HepG2 (cell line): ENCODE data around the gene PRCP. TPM values are rescaled to one million over a fixed set of nuclear protein-coding genes. Genes with fewer than 3 reads are reported as not detected.

Experiments used
- ATAC-seq: fragments of 200-7000 bp; cut with Tn5 transposase; 3 replicates; pipeline ENCODE4 v1.9.1; 2020; ENCODE audit warnings: mild to moderate bottlenecking, moderate library complexity
- BruUV-seq: library from RNA; stranded (reverse); fragments of 400-500 nt; replicated peaks from 2 replicates; lab custom pipeline; 2021; lab: Mats Ljungman, UMichigan
- CTCF ChIA-PET: fragments of 300-600 bp; formaldehyde crosslinking; extraction: SDS; loops from one replicate; lab custom pipeline; 2021; ENCODE audit warnings: low total read pairs, inconsistent platforms, low intra/inter-chr PET ratio; lab: Yijun Ruan, JAX
- POLR2A ChIA-PET: fragments of 350-600 bp; sonication (Branson Sonifier 250); formaldehyde crosslinking; loops from one replicate; lab custom pipeline; 2020; ENCODE audit warnings: antibody characterized with exemption, inconsistent platforms; lab: Yijun Ruan, JAX
- DNase-seq: peaks from one replicate; pipeline ENCODE4 v3.0.0-alpha.2; 2015; ENCODE audit warnings: low spot score
- FAIRE-seq: peaks from 3 replicates; lab custom pipeline; 2011; peaks lifted over from hg19 to GRCh38; lab: Jason Lieb, UNC
- H2AFZ ChIP-seq: one replicate; pipeline ENCODE4 v1.6.1; 2011; ENCODE audit warnings: low read length, inconsistent platforms
- H3K27ac ChIP-seq: fragments of 300-600 bp; 3 replicates; pipeline ENCODE4 v1.8.0; 2011; ENCODE audit warnings: mixed run types, mild to moderate bottlenecking, mixed read lengths, low read length, inconsistent platforms; ENCODE audit not compliant: insufficient read depth; ENCODE audit errors: extremely low read length
- H3K27me3 ChIP-seq, 2 experiments: fragments of 200-600 bp in 1 of 2; 2 replicates in 1 of 2; 3 replicates in 1 of 2; pipeline versions ENCODE4 v1.6.0 to v1.8.0; 2011; ENCODE audit warnings: low read length in 2 of 2, mild to moderate bottlenecking in 2 of 2, moderate library complexity in 2 of 2, inconsistent platforms in 1 of 2; ENCODE audit not compliant: insufficient read depth in 2 of 2, control insufficient read depth in 1 of 2
- H3K36me3 ChIP-seq, 2 experiments: fragments of 200-600 bp in 1 of 2; replicated peaks in 1 of 2; 2 replicates in 1 of 2; 3 replicates in 1 of 2; pipeline versions ENCODE4 v1.5.1 to v1.8.0; 2011; ENCODE audit warnings: low read length in 2 of 2, inconsistent platforms in 1 of 2; ENCODE audit not compliant: insufficient read depth in 2 of 2, control insufficient read depth in 1 of 2
- H3K4me1 ChIP-seq: 2 replicates; pipeline ENCODE4 v1.5.1; 2012; ENCODE audit warnings: low read length, inconsistent platforms; ENCODE audit not compliant: insufficient read depth
- H3K4me2 ChIP-seq: 2 replicates; pipeline ENCODE4 v1.6.0; 2011; ENCODE audit warnings: low read depth, low read length, inconsistent platforms
- H3K4me3 ChIP-seq, 3 experiments: fragments of 200-600 bp in 1 of 3; sonication (generic), shearing (Covaris generic) in 1 of 3; replicated peaks in 1 of 3; 2 replicates each; pipeline ENCODE4 v1.5.1; 2011 to 2016; ENCODE audit warnings: low read length in 3 of 3, inconsistent platforms in 2 of 3, low read depth in 2 of 3, mild to moderate bottlenecking in 2 of 3, control low read depth in 1 of 3, mixed read lengths in 1 of 3; ENCODE audit not compliant: insufficient read depth in 1 of 3
- H3K79me2 ChIP-seq: one replicate; pipeline ENCODE4 v1.6.1; 2011; ENCODE audit warnings: low read length, inconsistent platforms; ENCODE audit not compliant: insufficient read depth
- H3K9ac ChIP-seq: 2 replicates; pipeline ENCODE4 v1.6.0; 2011; ENCODE audit warnings: mild to moderate bottlenecking, low read depth, low read length, inconsistent platforms; ENCODE audit not compliant: insufficient read depth
- H3K9me3 ChIP-seq: 2 replicates; pipeline ENCODE4 v1.5.1; 2012; ENCODE audit warnings: mild to moderate bottlenecking, low read length
- H4K20me1 ChIP-seq: 2 replicates; pipeline ENCODE4 v1.6.0; 2011; ENCODE audit warnings: inconsistent platforms, mild to moderate bottlenecking, low read length, moderate library complexity; ENCODE audit not compliant: insufficient read depth
- CREB1 ChIP-seq, 2 experiments: fragments of 450-650 bp in 1 of 2; IDR thresholded peaks; 2 replicates each; pipeline ENCODE4 v1.6.1; 2016 to 2017; ENCODE audit warnings: control low read depth in 1 of 2, mild to moderate bottlenecking in 1 of 2, missing compliant biosample characterization in 1 of 2, missing genetic modification characterization in 1 of 2
- NFE2L2 ChIP-seq: fragments of 150-350 bp; IDR thresholded peaks from 2 replicates; pipeline ENCODE4 v1.6.1; 2014; ENCODE audit warnings: low read length
- SMAD3 ChIP-seq: sonication (generic); formaldehyde crosslinking; IDR thresholded peaks from 2 replicates; pipeline ENCODE4 v1.4.0; 2020; ENCODE audit warnings: missing genetic modification reagents
- TEAD2 ChIP-seq: sonication (generic); formaldehyde crosslinking; IDR thresholded peaks from 2 replicates; pipeline ENCODE4 v1.9.0; 2021; ENCODE audit warnings: missing genetic modification reagents
- WGBS: methylation state at CpG from one replicate; pipeline ENCODE4 v1.1.6; 2017; ENCODE audit warnings: low lambda C conversion rate; 5-methylcytosine and 5-hydroxymethylcytosine counted together
- in situ Hi-C: cut with HindIII; loops from 2 replicates; pipeline ENCODE4 v1.10.0; 2017; ENCODE audit warnings: low pct_unique_long_range_greater_than_20kb; ENCODE audit not compliant: extremely low pct_ligation_motif_present
- intact Hi-C: fragments of 100-400 bp; cut with micrococcal nuclease; formaldehyde crosslinking; loops from one replicate; pipeline ENCODE4 v1.10.0; 2022; ENCODE audit not compliant: unreplicated experiment
- polyA plus RNA-seq, 8 experiments: library from polyadenylated mRNA; depleted of rRNA in 3 of 8; stranded (reverse) in 7 of 8; unstranded in 1 of 8; fragments of >200 nt; fragmentation: Illumina TruSeq in 4 of 8; extraction: Trizol in 4 of 8; gene quantifications; 2 replicates each; pipeline versions ENCODE4 v1.2.1 to v1.2.3, GENCODE V29; 2011 to 2016; ENCODE audit warnings: low read depth in 4 of 8, missing spikeins in 1 of 8, mixed read lengths in 1 of 8; ENCODE audit not compliant: insufficient read depth in 1 of 8
- total RNA-seq, 5 experiments: library from RNA; depleted of rRNA; stranded (reverse); fragments of >200 nt; fragmentation: Illumina TruSeq; extraction: Trizol; gene quantifications; 2 replicates each; pipeline ENCODE4 v1.2.3, GENCODE V29; 2016; ENCODE audit warnings: low read depth in 1 of 5

The PRCP gene
- total and polyA plus RNA-seq, 2 of the 13 experiments (the other 11 are each of a cell fraction or from before 2014, with no cell fraction given) = 84.2 to 105 TPM

GRCh38 chr11:82807646-82808045, 92.6 kb downstream of the PRCP start:
- H3K27me3 ChIP-seq = peaks cover 2 to 6% of the 10 kb centered on the region in 2 experiments; a peak in 3 of 5 replicates
- H3K27ac ChIP-seq = no peak overlapping the region
- no peak overlapping the region for H3K4me3 ChIP-seq
- no peak overlapping the region for H3K4me2 ChIP-seq
- POLR2A ChIA-PET = no interaction called here
- no peak overlapping the region for H2AFZ ChIP-seq
- no peaks in the 10 kb centered on the region for H3K36me3 ChIP-seq
- CTCF ChIA-PET = no interaction called here
- intact Hi-C loops (no loop called here), in situ Hi-C loops (no loop called here)
- no peak for TF ChIP-seq SMAD3 (CRISPR knock-in tag)
- TF ChIP-seq NFE2L2 = peak; percentile 25; the same call in 1 of the 2 replicates
- DNase-seq (no peak), ATAC-seq (no peak), FAIRE-seq (no peak)
- no peaks in the 10 kb centered on the region for H4K20me1 ChIP-seq
- H3K9ac ChIP-seq = no peak overlapping the region
- BruUV-seq = no TSS peak
- H3K4me1 ChIP-seq = peaks cover 26% of the 10 kb centered on the region
- no peaks in the 10 kb centered on the region for H3K79me2 ChIP-seq
- H3K9me3 ChIP-seq = no peaks in the 10 kb centered on the region
- WGBS = 36% methylated on average over 3 of the region's 3 CpGs

GRCh38 chr11:82802710-82803109, 97.5 kb downstream of the PRCP start:
- no peaks in the 10 kb centered on the region for H3K79me2 ChIP-seq
- in situ Hi-C loops = no loop called here
- POLR2A ChIA-PET = no interaction called here
- FAIRE-seq (no peak), DNase-seq (no peak), ATAC-seq (no peak)
- no peaks in the 10 kb centered on the region; the same call in 1 of the 2 replicates for H3K4me1 ChIP-seq
- CTCF ChIA-PET = no interaction called here
- TF ChIP-seq CREB1 (IDR thresholded peaks at IDR 0.05) (no peak), CREB1 (CRISPR knock-in tag; IDR thresholded peaks at IDR 0.05) (no peak), TEAD2 (CRISPR knock-in tag) (no peak)
- H3K4me2 ChIP-seq = no peak overlapping the region
- H3K36me3 ChIP-seq = no peaks in the 10 kb centered on the region
- no peak overlapping the region for H3K9ac ChIP-seq
- H3K27me3 ChIP-seq = peaks cover 2 to 6% of the 10 kb centered on the region in 2 experiments; a peak in 4 of 5 replicates
- H4K20me1 ChIP-seq = no peaks in the 10 kb centered on the region
- intact Hi-C loops = no loop called here
- no peak overlapping the region for H2AFZ ChIP-seq
- H3K9me3 ChIP-seq = no peaks in the 10 kb centered on the region
- H3K4me3 ChIP-seq = no peak overlapping the region
- no TSS peak for BruUV-seq
- H3K27ac ChIP-seq = no peak overlapping the region
- 0% methylated on average over 1 of the region's 1 CpG for WGBS
